HFF-Myc (cell line): Measurements from ENCODE around the gene PRKAG2.

Experiments
- DNase-seq: peaks from one replicate; pipeline ENCODE4 v3.0.0-alpha.2; 2011; ENCODE audit warnings: low read depth; ENCODE audit errors: extremely low read depth
- H3K4me3 ChIP-seq: replicated peaks from 2 replicates; pipeline ENCODE4 v1.5.1; 2011; ENCODE audit warnings: low read depth, mild to moderate bottlenecking, control low read depth, low read length
- CTCF ChIP-seq: IDR thresholded peaks from 2 replicates; pipeline ENCODE4 v1.5.1; 2012; ENCODE audit warnings: mild to moderate bottlenecking, low read depth, low read length, control low read depth; ENCODE audit errors: missing control alignments

The PRKAG2 gene

GRCh38 chr7:151905766-151906165 lies 28.9 kb upstream of the PRKAG2 start:
- H3K4me3 ChIP-seq = no peak overlapping the region
- DNase-seq = no peak
- TF ChIP-seq CTCF = no peak

DNA sequence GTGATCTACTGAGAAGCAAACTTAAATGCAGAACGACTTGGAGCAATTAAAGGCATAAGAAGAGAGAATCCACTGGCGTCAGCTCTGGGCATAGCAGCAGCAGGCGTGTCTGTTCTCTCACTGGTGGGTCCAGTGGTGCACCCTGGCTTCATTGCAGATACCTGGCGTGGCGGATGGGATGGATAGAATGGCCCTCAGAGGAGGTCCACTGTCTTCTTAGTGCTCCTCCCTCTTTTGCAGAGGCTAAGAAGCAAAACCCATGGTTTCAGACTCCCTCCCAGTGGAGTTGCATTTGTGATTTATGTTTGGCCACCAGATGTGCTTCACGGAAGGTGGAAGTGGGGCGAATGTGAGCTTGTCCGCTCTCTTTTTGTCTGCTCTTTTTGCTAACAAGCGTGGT lies 28.4 kb upstream of the PRKAG2 start:
- TF ChIP-seq CTCF = no peak

GRCh38 chr7:151904270-151904669 lies 27.4 kb upstream of the PRKAG2 start:
- no peak for DNase-seq
- TF ChIP-seq CTCF = no peak
- H3K4me3 ChIP-seq = no peak overlapping the region

More for the DNA sequence above, 28.4 kb upstream of the PRKAG2 start:
- H3K4me3 ChIP-seq = no peak overlapping the region
- no peak for DNase-seq

- no peak overlapping the region for H3K4me3 ChIP-seq
- TF ChIP-seq CTCF = no peak
- no peak for DNase-seq
Observed at GRCh38 chr7:151903249-151904032, 26.5 kb upstream of the PRKAG2 start.

GRCh38 chr7:151902311-151902710 lies 25.4 kb upstream of the PRKAG2 start:
- TF ChIP-seq CTCF = no peak
- DNase-seq = no peak
- no peak overlapping the region for H3K4me3 ChIP-seq

DNA sequence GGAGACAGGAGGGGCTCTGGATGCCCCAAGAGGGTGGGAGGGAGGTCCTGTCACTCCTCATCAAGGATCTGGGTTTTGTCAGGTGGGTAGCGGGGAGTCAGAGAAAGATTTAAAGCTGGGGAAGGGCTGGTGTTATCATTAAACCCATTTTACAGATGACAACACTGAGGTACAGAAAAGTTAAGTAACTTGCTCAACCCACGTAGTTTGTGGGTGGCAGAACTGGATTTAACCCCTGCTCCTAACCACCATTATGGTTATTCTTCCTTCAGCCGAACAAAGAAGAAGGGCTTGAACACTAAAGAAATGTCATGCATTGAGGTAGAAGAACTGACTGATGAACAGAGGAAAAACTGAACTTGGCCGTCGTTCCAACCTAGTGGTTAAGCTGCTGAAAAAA lies 24.9 kb upstream of the PRKAG2 start:
- H3K4me3 ChIP-seq = no peak overlapping the region
- no peak for DNase-seq
- no peak for TF ChIP-seq CTCF
